B cell (primary cell): ENCODE data around the gene CCL22. TPM values are rescaled to one million over a fixed set of nuclear protein-coding genes. Genes with fewer than 3 reads are reported as not detected.

Experiments
- ATAC-seq: fragments of 200-7000 bp; cut with Tn5 transposase; one replicate; pipeline ENCODE4 v1.10.0; 2021; ENCODE audit warnings: low read depth, mild to moderate bottlenecking, moderate number of reproducible peaks, moderate library complexity
- CTCF ChIA-PET: fragments of 350-600 bp; sonication (Branson Sonifier 250); formaldehyde crosslinking; loops from one replicate; lab custom pipeline; 2021; ENCODE audit warnings: antibody characterized with exemption, inconsistent platforms; lab: Charles Lee
- POLR2A ChIA-PET: fragments of 350-600 bp; sonication (Branson Sonifier 250); formaldehyde crosslinking; loops from one replicate; lab custom pipeline; 2021; ENCODE audit warnings: antibody characterized with exemption; lab: Charles Lee
- DNase-seq: peaks from one replicate; pipeline ENCODE4 v3.0.0; 2013
- H2AFZ ChIP-seq: 2 replicates; pipeline ENCODE4 v1.6.1; 2012; ENCODE audit warnings: mild to moderate bottlenecking, low read depth, low read length; ENCODE audit not compliant: insufficient read depth, poor library complexity, severe bottlenecking
- H3K27ac ChIP-seq, 2 donors: 1 replicate in 1 of 2; 2 replicates in 1 of 2; pipeline ENCODE4 v1.5.1; 2012 to 2013; ENCODE audit warnings: low read length in 2 of 2, mild to moderate bottlenecking in 2 of 2, moderate library complexity in 1 of 2
- H3K27me3 ChIP-seq, 4 experiments: fragments of 200-600 bp in 1 of 4; sonication (generic) in 1 of 4; replicated peaks in 1 of 4; 1 replicate in 2 of 4; 2 replicates in 2 of 4; pipeline versions ENCODE4 v1.6.1 to v1.7.0; 2013 to 2016; ENCODE audit warnings: low read length in 3 of 4, mild to moderate bottlenecking in 2 of 4, mixed read lengths in 1 of 4, moderate library complexity in 1 of 4; ENCODE audit not compliant: insufficient read depth in 4 of 4, control insufficient read depth in 3 of 4; ENCODE audit errors: control extremely low read depth in 1 of 4
- H3K36me3 ChIP-seq, 2 experiments: replicated peaks in 1 of 2; 1 replicate in 1 of 2; 2 replicates in 1 of 2; pipeline versions ENCODE4 v1.6.1 to v1.7.1; 2013; ENCODE audit warnings: low read length in 1 of 2; ENCODE audit not compliant: insufficient read depth in 2 of 2, control insufficient read depth in 1 of 2; ENCODE audit errors: control extremely low read depth in 1 of 2, extremely low read depth in 1 of 2
- H3K4me1 ChIP-seq, 2 donors: fragments of 200-600 bp in 1 of 2; sonication (generic) in 1 of 2; 1 replicate in 1 of 2; 2 replicates in 1 of 2; pipeline versions ENCODE4 v1.5.1 to v1.6.1; 2013 to 2017; ENCODE audit warnings: low read length in 2 of 2; ENCODE audit not compliant: control insufficient read depth in 2 of 2, insufficient read depth in 2 of 2
- H3K4me2 ChIP-seq: replicated peaks from 2 replicates; pipeline ENCODE3; 2012; ENCODE audit warnings: mild to moderate bottlenecking, low read depth, low read length; ENCODE audit not compliant: poor library complexity, severe bottlenecking
- H3K4me3 ChIP-seq, 5 experiments: fragments of 200-600 bp in 1 of 5; sonication (generic) in 1 of 5; 1 replicate in 3 of 5; 2 replicates in 2 of 5; pipeline versions ENCODE4 v1.5.1 to v1.7.0; 2011 to 2016; ENCODE audit warnings: low read length in 4 of 5, mild to moderate bottlenecking in 4 of 5, low read depth in 2 of 5, control low read depth in 1 of 5, moderate library complexity in 1 of 5; ENCODE audit not compliant: insufficient read depth in 1 of 5; ENCODE audit errors: control extremely low read depth in 1 of 5, extremely low read depth in 1 of 5
- H3K79me2 ChIP-seq: fragments of 200-600 bp; sonication (generic); one replicate; pipeline ENCODE4 v1.6.0; 2016; ENCODE audit warnings: low read length; ENCODE audit not compliant: control insufficient read depth, insufficient read depth
- H3K9ac ChIP-seq: fragments of 200-600 bp; sonication (generic); 2 replicates; pipeline ENCODE4 v1.6.1; 2017; ENCODE audit warnings: mild to moderate bottlenecking, low read length, moderate library complexity
- H3K9me3 ChIP-seq, 3 donors: one replicate each; pipeline versions ENCODE4 v1.6.1 to v1.7.1; 2013; ENCODE audit warnings: low read length in 2 of 3; ENCODE audit not compliant: control insufficient read depth in 2 of 3, insufficient read depth in 1 of 3; ENCODE audit errors: control extremely low read depth in 1 of 3
- H4K20me1 ChIP-seq: 2 replicates; pipeline ENCODE4 v1.6.0; 2012; ENCODE audit warnings: mild to moderate bottlenecking, low read length; ENCODE audit not compliant: insufficient read depth, control insufficient read depth, poor library complexity, severe bottlenecking
- H3K27ac Mint-ChIP-seq: one replicate; pipeline ENCODE4 v1.8.0; 2021; ENCODE audit warnings: mixed read lengths
- H3K27me3 Mint-ChIP-seq: one replicate; pipeline ENCODE4 v1.8.0; 2021; ENCODE audit warnings: mixed read lengths
- H3K4me1 Mint-ChIP-seq: one replicate; pipeline ENCODE4 v1.8.0; 2021; ENCODE audit warnings: mixed read lengths
- H3K4me3 Mint-ChIP-seq: one replicate; pipeline ENCODE4 v1.8.0; 2021; ENCODE audit warnings: mixed read lengths
- H3K9me3 Mint-ChIP-seq: one replicate; pipeline ENCODE4 v1.8.0; 2022; ENCODE audit warnings: mixed read lengths; ENCODE audit not compliant: insufficient read depth
- CTCF ChIP-seq: fragments of 200-600 bp; IDR thresholded peaks from one replicate; pipeline ENCODE4 v1.8.0; 2022; ENCODE audit warnings: antibody characterized with exemption, mild to moderate bottlenecking
- EZH2 ChIP-seq: IDR thresholded peaks from 2 replicates; pipeline ENCODE4 v1.6.1; 2012; ENCODE audit warnings: borderline replicate concordance, low read depth, mild to moderate bottlenecking, moderate library complexity, low read length; ENCODE audit not compliant: insufficient read depth, poor library complexity, severe bottlenecking
- WGBS: methylation state at CpG from one replicate; pipeline ENCODE4 v1.1.5; 2013; ENCODE audit warnings: missing lambda C conversion rate; ENCODE audit not compliant: insufficient coverage; 5-methylcytosine and 5-hydroxymethylcytosine counted together
- intact Hi-C: fragments of 100-400 bp; cut with micrococcal nuclease; formaldehyde crosslinking; loops from one replicate; pipeline ENCODE4 v1.10.0; 2022
- polyA plus RNA-seq: library from polyadenylated mRNA; depleted of rRNA; stranded (reverse); fragments of >200 nt; gene quantifications from 2 replicates; pipeline ENCODE4 v1.2.3, GENCODE V29; 2012
- total RNA-seq, 2 donors: library from RNA; stranded (reverse); fragments of 120-200 nt in 1 of 2; gene quantifications; 1 replicate in 1 of 2; 2 replicates in 1 of 2; pipeline versions ENCODE4 v1.2.3 to v1.2.4, GENCODE V29; 2013 to 2022

CCL22 gene
- total and polyA plus RNA-seq, 2 donors (not counting 1 experiment from before 2014, with no cell fraction given): 0.04 to 91.5 TPM

- Histone ChIP-seq H3K4me1 (peaks cover 41 to 44% of the 10 kb centered on the region in 2 donors), H3K79me2 (no peaks in the 10 kb centered on the region), H3K4me3 (no peak overlapping the region), H3K4me2 (no peak overlapping the region), H3K9me3 (peaks cover 0 to 15% (median 0%) of the 10 kb centered on the region in 3 donors), H3K27me3 (no peaks in the 10 kb centered on the region), H4K20me1 (no peaks in the 10 kb centered on the region), H3K9ac (no peak overlapping the region), H2AFZ (no peak overlapping the region), H3K27ac (no peak overlapping the region), H3K36me3 (no peaks in the 10 kb centered on the region)
- H3K27me3 Mint-ChIP-seq: no peaks in the 10 kb centered on the region
- H3K27ac Mint-ChIP-seq: peak overlapping the region; percentile 4
- TF ChIP-seq CTCF (no peak), EZH2 (no peak)
- no peak overlapping the region for H3K4me3 Mint-ChIP-seq
- no peak for DNase-seq
- no peaks in the 10 kb centered on the region for H3K9me3 Mint-ChIP-seq
- peaks cover 46% of the 10 kb centered on the region for H3K4me1 Mint-ChIP-seq
- ATAC-seq: no peak
- intact Hi-C loops: no loop called here
- WGBS: 40% methylated on average over 5 of the region's 5 CpGs
- ChIA-PET POLR2A (no interaction called here), CTCF (interaction anchor here (1.6 to 7.1 kb wide), 2 partner anchors 9 to 107 kb away, joined by 5 to 63 read pairs; no protein-coding TSS in a partner anchor)
Observed at GRCh38 chr16:57409065-57409464, 50.5 kb downstream of the CCL22 start.

GRCh38 chr16:57409870-57410587 lies 51.4 kb downstream of the CCL22 start:
- WGBS: 91% methylated on average over 14 of the region's 14 CpGs
- Histone ChIP-seq H3K4me3 (no peak overlapping the region), H3K4me1 (peaks cover 42 to 49% of the 10 kb centered on the region in 2 donors), H3K79me2 (no peaks in the 10 kb centered on the region), H3K27me3 (no peaks in the 10 kb centered on the region), H3K27ac (no peak overlapping the region), H3K4me2 (no peak overlapping the region), H2AFZ (no peak overlapping the region), H3K9ac (no peak overlapping the region), H3K36me3 (no peaks in the 10 kb centered on the region), H3K9me3 (peaks cover 0 to 15% (median 0%) of the 10 kb centered on the region in 3 donors), H4K20me1 (no peaks in the 10 kb centered on the region)
- Mint-ChIP-seq H3K9me3 (no peaks in the 10 kb centered on the region), H3K4me3 (no peak overlapping the region), H3K4me1 (peaks cover 48% of the 10 kb centered on the region), H3K27ac (peak overlapping the region; percentile 43), H3K27me3 (no peaks in the 10 kb centered on the region)
- ChIA-PET POLR2A (no interaction called here), CTCF (interaction anchor here (1.6 to 7.1 kb wide), 2 partner anchors 8 to 108 kb away, joined by 5 to 63 read pairs; no protein-coding TSS in a partner anchor)
- ATAC-seq (no peak), DNase-seq (no peak)
- intact Hi-C loops: no loop called here
- TF ChIP-seq CTCF (no peak), EZH2 (no peak)
